Measurements from ENCODE around the gene NDUFS8. TPM values are rescaled to one million over a fixed set of nuclear protein-coding genes. Genes with fewer than 3 reads are reported as not detected.
A peak's percentile ranks its signal among the peaks of the same experiment; 100 is the strongest.

Gene NDUFS8
- total and polyA plus RNA-seq, 2 of the 4 experiments (the other 2 are of a cell fraction) = 85.9 to 131 TPM

DNA sequence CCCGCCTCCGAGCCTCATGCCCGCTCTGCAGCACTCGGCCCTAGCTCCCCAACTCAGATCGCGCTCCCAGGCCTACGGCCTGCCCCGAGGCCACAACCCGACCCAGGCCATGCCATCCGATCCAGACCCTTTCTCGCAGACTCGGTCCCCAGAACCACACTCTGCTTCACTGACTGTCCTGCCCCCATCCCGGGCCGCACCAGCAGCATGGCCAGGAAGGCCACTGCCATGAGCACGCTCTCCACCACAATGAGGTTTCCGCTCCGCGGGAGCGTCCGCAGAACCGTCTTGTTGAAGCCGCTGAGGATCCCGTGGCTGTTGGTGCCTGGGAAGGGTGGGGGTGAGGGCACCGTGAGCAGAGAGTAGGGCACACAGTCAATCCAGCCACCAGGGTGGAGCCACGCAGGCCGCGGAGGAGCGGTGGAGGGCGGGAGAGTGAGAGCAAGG, 33.0 kb upstream of the NDUFS8 start:
- H4K91ac ChIP-seq (ENCODE audit: insufficient read depth, low read depth, low read length) = no peak overlapping the region
- no peak overlapping the region for H2BK15ac ChIP-seq (ENCODE audit: low read depth, low read length)
- H3K14ac ChIP-seq (replicated peaks; ENCODE audit: low read depth, low read length) = no peak overlapping the region
- ChIA-PET CTCF (no interaction called here), POLR2A (ENCODE audit: unreplicated experiment) (no interaction called here)
- no peak overlapping the region for H2BK120ac ChIP-seq (ENCODE audit: low read depth, low read length)
- BruUV-seq (replicated peaks) = no TSS peak
- H2BK20ac ChIP-seq (ENCODE audit: low read depth, low read length) = no peak overlapping the region
- DNase-seq (no peak), ATAC-seq (ENCODE audit: low read depth) (no peak)
- H3K18ac ChIP-seq (ENCODE audit: low read depth, low read length) = no peak overlapping the region
- H3K23ac ChIP-seq (ENCODE audit: low read depth, low read length) = no peak overlapping the region
- intact Hi-C loops (cut with micrococcal nuclease) (no loop called here), dilution Hi-C loops (cut with HindIII; ENCODE audit: low sequenced_read_pairs, unreplicated experiment) (no loop called here), in situ Hi-C loops (cut with MboI; ENCODE audit: low sequenced_read_pairs) (no loop called here)
- H3K9ac ChIP-seq (ENCODE audit: low read depth, low read length) = no peak overlapping the region
- no peak overlapping the region for H3K56ac ChIP-seq (ENCODE audit: extremely low read depth, insufficient read depth, low read length)
- TF ChIP-seq, protein P1, sequence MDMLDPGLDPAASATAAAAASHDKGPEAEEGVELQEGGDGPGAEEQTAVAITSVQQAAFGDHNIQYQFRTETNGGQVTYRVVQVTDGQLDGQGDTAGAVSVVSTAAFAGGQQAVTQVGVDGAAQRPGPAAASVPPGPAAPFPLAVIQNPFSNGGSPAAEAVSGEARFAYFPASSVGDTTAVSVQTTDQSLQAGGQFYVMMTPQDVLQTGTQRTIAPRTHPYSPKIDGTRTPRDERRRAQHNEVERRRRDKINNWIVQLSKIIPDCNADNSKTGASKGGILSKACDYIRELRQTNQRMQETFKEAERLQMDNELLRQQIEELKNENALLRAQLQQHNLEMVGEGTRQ (IDR thresholded peaks at IDR 0.05; ENCODE audit: low read depth, low read length) = no peak
- TF ChIP-seq POLR2A (IDR thresholded peaks at IDR 0.05; ENCODE audit: low read depth, low read length) (no peak), FOS (IDR thresholded peaks at IDR 0.05; ENCODE audit: low read depth, low read length) (no peak), NFE2L2 (IDR thresholded peaks at IDR 0.05; ENCODE audit: low read depth, low read length) (no peak), MXI1 (IDR thresholded peaks at IDR 0.05; ENCODE audit: borderline replicate concordance, low read depth, low read length) (no peak), RFX5 (IDR thresholded peaks at IDR 0.05; ENCODE audit: low read depth, low read length) (no peak), CEBPB (IDR thresholded peaks at IDR 0.05; ENCODE audit: low read depth, low read length) (no peak), MAZ (IDR thresholded peaks at IDR 0.05; ENCODE audit: borderline replicate concordance, low read depth, low read length) (no peak), CHD1 (IDR thresholded peaks at IDR 0.05; ENCODE audit: low read depth, low read length) (no peak), RCOR1 (IDR thresholded peaks at IDR 0.05; ENCODE audit: insufficient replicate concordance, low read length) (no peak), SMC3 (IDR thresholded peaks at IDR 0.05; ENCODE audit: low read depth, low read length) (no peak), MAFK (IDR thresholded peaks at IDR 0.05; ENCODE audit: low read depth, low read length) (no peak), RAD21 (IDR thresholded peaks at IDR 0.05; ENCODE audit: low read length) (no peak), BHLHE40 (IDR thresholded peaks at IDR 0.05; ENCODE audit: low read depth, low read length) (no peak)
- TF ChIP-seq, protein P2, sequence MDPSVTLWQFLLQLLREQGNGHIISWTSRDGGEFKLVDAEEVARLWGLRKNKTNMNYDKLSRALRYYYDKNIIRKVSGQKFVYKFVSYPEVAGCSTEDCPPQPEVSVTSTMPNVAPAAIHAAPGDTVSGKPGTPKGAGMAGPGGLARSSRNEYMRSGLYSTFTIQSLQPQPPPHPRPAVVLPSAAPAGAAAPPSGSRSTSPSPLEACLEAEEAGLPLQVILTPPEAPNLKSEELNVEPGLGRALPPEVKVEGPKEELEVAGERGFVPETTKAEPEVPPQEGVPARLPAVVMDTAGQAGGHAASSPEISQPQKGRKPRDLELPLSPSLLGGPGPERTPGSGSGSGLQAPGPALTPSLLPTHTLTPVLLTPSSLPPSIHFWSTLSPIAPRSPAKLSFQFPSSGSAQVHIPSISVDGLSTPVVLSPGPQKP (IDR thresholded peaks at IDR 0.05; ENCODE audit: borderline replicate concordance, low read depth, low read length) = no peak
- TF ChIP-seq, protein P3, sequence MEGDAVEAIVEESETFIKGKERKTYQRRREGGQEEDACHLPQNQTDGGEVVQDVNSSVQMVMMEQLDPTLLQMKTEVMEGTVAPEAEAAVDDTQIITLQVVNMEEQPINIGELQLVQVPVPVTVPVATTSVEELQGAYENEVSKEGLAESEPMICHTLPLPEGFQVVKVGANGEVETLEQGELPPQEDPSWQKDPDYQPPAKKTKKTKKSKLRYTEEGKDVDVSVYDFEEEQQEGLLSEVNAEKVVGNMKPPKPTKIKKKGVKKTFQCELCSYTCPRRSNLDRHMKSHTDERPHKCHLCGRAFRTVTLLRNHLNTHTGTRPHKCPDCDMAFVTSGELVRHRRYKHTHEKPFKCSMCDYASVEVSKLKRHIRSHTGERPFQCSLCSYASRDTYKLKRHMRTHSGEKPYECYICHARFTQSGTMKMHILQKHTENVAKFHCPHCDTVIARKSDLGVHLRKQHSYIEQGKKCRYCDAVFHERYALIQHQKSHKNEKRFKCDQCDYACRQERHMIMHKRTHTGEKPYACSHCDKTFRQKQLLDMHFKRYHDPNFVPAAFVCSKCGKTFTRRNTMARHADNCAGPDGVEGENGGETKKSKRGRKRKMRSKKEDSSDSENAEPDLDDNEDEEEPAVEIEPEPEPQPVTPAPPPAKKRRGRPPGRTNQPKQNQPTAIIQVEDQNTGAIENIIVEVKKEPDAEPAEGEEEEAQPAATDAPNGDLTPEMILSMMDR (conservative IDR thresholded peaks at IDR 0.05; ENCODE audit: low read depth, low read length) = no peak
- peak overlapping the region; percentile 66 for H2AFZ ChIP-seq (replicated peaks; ENCODE audit: low read length, poor library complexity)
- H3K79me1 ChIP-seq (ENCODE audit: low read depth in 1 of 2, low read length in 2 of 2) = no peaks in the 10 kb centered on the region
- H3K4ac ChIP-seq (ENCODE audit: low read depth, low read length) = no peak overlapping the region
- no peak overlapping the region for H4K5ac ChIP-seq (ENCODE audit: low read depth, low read length)
- H3K27ac ChIP-seq (ENCODE audit: insufficient read depth, low read length) = no peak overlapping the region
- no peak overlapping the region for H2BK5ac ChIP-seq (ENCODE audit: low read depth, low read length, poor library complexity, severe bottlenecking)
- no peaks in the 10 kb centered on the region for H3K27me3 ChIP-seq (ENCODE audit: control insufficient read depth, insufficient read depth, low read length)
- no peak overlapping the region for H3K4me2 ChIP-seq (ENCODE audit: low read depth, low read length)
- H3K4me3 ChIP-seq (ENCODE audit: insufficient read depth, low read depth, low read length) = no peak overlapping the region
- H3K9me3 ChIP-seq (ENCODE audit: control insufficient read depth, insufficient read depth, low read length) = no peaks in the 10 kb centered on the region
- no peak overlapping the region for H2AK9ac ChIP-seq (replicated peaks; ENCODE audit: low read depth, low read length, poor library complexity)
- no peaks in the 10 kb centered on the region for H3K36me3 ChIP-seq (ENCODE audit: control insufficient read depth, insufficient read depth, low read length)
- no peaks in the 10 kb centered on the region for H4K20me1 ChIP-seq (ENCODE audit: insufficient read depth, low read length)
- no peak overlapping the region for H2AK5ac ChIP-seq (ENCODE audit: low read depth, low read length)
- WGBS, 2 experiments (ENCODE audit: extremely low coverage in 2 of 2, insufficient read length in 1 of 2) = 94% methylated on average over 13 of the region's 29 CpGs; no CpG with 5 or more reads in 1 of the 2 experiments
- H4K8ac ChIP-seq (ENCODE audit: low read depth in 2 of 2, low read length in 2 of 2) = no peak overlapping the region
- H3K9me1 ChIP-seq (ENCODE audit: insufficient read depth, low read length) = no peaks in the 10 kb centered on the region; the same call in 1 of the 2 replicates
- H3K4me1 ChIP-seq (ENCODE audit: control insufficient read depth, insufficient read depth, low read length) = no peaks in the 10 kb centered on the region
